HUES48 (cell line): ENCODE data around the gene SFMBT1.

Source experiments
- H3K27ac ChIP-seq: one replicate; pipeline ENCODE4 v1.7.0; 2013; ENCODE audit warnings: low read depth, low read length, inconsistent platforms
- H3K27me3 ChIP-seq: 2 replicates; pipeline ENCODE4 v1.6.1; 2013; ENCODE audit warnings: mild to moderate bottlenecking, low read length; ENCODE audit not compliant: control insufficient read depth, insufficient read depth
- H3K36me3 ChIP-seq: 2 replicates; pipeline ENCODE4 v1.6.1; 2013; ENCODE audit warnings: low read length; ENCODE audit not compliant: control insufficient read depth, insufficient read depth
- H3K4me1 ChIP-seq: 2 replicates; pipeline ENCODE4 v1.6.1; 2013; ENCODE audit warnings: mild to moderate bottlenecking, low read length; ENCODE audit not compliant: control insufficient read depth, insufficient read depth
- H3K4me3 ChIP-seq: 2 replicates; pipeline ENCODE4 v1.5.1; 2013; ENCODE audit warnings: mild to moderate bottlenecking, low read depth, low read length
- H3K9ac ChIP-seq: 2 replicates; pipeline ENCODE4 v1.6.1; 2013; ENCODE audit warnings: mild to moderate bottlenecking, low read depth, low read length, moderate library complexity
- H3K9me3 ChIP-seq: 2 replicates; pipeline ENCODE4 v1.6.1; 2013; ENCODE audit warnings: low read length; ENCODE audit not compliant: control insufficient read depth, insufficient read depth

SFMBT1 gene

DNA sequence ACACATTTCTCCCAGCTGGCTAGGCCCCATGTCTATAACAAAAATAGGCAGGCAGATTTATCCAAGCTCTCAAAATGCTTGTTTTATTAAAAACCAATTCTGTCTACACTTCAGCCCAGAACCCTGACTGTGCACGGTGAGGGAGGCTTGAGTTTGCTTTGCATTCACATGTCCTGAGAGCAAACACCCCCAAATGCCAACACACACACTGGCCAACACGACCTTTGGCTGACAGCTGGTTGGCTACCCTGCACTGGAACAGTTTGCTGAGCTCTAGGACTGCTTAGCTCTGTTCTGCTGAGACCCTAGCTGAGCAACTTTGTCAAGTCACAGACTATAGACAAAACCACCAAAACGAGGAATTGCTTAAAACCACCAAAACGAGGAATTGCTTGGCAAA is 152.2 kb downstream of the SFMBT1 start:
- no peaks in the 10 kb centered on the region for H3K9me3 ChIP-seq
- no peak overlapping the region for H3K4me3 ChIP-seq
- H3K27me3 ChIP-seq, result no peaks in the 10 kb centered on the region
- H3K4me1 ChIP-seq, result no peaks in the 10 kb centered on the region; the same call in 1 of the 2 replicates
- no peak overlapping the region for H3K27ac ChIP-seq
- H3K36me3 ChIP-seq, result no peaks in the 10 kb centered on the region; the same call in 1 of the 2 replicates
- H3K9ac ChIP-seq, result no peak overlapping the region

DNA sequence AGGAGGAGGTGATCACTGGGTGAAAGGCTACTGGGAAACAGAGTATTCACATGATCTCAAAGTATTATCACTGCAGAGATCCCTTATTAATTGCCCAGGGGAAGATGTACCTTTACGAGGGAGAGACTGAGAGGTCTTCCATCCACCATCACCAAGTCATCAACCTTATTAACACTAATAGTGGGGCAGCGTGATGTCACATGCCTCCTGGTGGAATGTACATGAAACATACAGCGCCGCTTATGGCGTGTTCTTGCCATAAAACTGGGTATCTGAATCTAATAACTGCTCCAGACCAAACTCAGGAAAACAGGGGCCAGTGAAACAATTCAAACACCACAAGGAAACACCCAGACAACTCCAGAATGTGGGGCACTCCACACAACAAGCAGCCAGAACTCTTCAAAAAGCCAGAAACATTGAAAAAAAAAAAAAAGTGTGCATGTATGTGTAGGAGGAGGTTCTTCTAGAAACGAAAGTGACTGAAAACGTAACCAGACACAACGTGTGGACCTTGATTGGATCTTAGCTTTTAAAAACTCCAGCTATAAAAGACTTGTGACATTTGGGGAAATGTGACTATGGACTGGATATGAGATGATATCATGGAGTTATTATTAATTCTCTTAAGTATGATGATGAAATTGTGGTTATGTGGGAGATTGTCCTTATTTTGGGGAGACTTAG is 153.1 kb downstream of the SFMBT1 start:
- no peak overlapping the region for H3K27ac ChIP-seq
- H3K4me3 ChIP-seq, result no peak overlapping the region
- no peaks in the 10 kb centered on the region for H3K4me1 ChIP-seq
- H3K9me3 ChIP-seq, result no peaks in the 10 kb centered on the region
- no peaks in the 10 kb centered on the region for H3K27me3 ChIP-seq
- no peaks in the 10 kb centered on the region; the same call in 1 of the 2 replicates for H3K36me3 ChIP-seq
- no peak overlapping the region for H3K9ac ChIP-seq

DNA sequence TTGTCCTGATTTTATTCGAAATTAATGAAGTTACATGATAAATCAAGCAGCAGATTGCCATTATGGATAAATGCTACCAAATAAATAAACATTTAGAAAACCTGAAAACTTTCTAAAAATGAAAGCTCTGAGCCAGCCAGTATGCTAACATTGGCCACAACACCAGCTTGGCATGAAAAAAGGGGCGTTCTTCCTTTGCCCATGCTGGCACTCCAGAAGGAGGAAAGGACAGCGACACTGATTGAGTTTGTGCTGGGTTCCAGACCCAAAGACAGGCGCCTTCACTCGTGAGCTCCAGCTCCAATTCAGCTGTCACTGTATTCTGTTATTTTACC is 153.6 kb downstream of the SFMBT1 start:
- Histone ChIP-seq H3K27me3 (no peaks in the 10 kb centered on the region), H3K4me3 (no peak overlapping the region), H3K9ac (no peak overlapping the region), H3K4me1 (no peaks in the 10 kb centered on the region), H3K9me3 (no peaks in the 10 kb centered on the region), H3K36me3 (no peaks in the 10 kb centered on the region; the same call in 1 of the 2 replicates), H3K27ac (no peak overlapping the region)

- Histone ChIP-seq H3K27ac (no peak overlapping the region), H3K4me3 (no peak overlapping the region), H3K36me3 (no peaks in the 10 kb centered on the region; the same call in 1 of the 2 replicates), H3K9ac (no peak overlapping the region), H3K27me3 (no peaks in the 10 kb centered on the region), H3K9me3 (no peaks in the 10 kb centered on the region), H3K4me1 (no peaks in the 10 kb centered on the region)
Observed at GRCh38 chr3:52891615-52892081, 154.2 kb downstream of the SFMBT1 start.

GRCh38 chr3:52891164-52891563 is 154.7 kb downstream of the SFMBT1 start:
- H3K9me3 ChIP-seq, result no peaks in the 10 kb centered on the region
- H3K4me3 ChIP-seq, result no peak overlapping the region
- no peaks in the 10 kb centered on the region for H3K4me1 ChIP-seq
- H3K27ac ChIP-seq, result no peak overlapping the region
- H3K36me3 ChIP-seq, result no peaks in the 10 kb centered on the region; the same call in 1 of the 2 replicates
- no peaks in the 10 kb centered on the region for H3K27me3 ChIP-seq
- H3K9ac ChIP-seq, result no peak overlapping the region

- Histone ChIP-seq H3K4me3 (no peak overlapping the region), H3K27me3 (no peaks in the 10 kb centered on the region), H3K9ac (no peak overlapping the region), H3K36me3 (no peaks in the 10 kb centered on the region; the same call in 1 of the 2 replicates), H3K27ac (no peak overlapping the region), H3K9me3 (no peaks in the 10 kb centered on the region), H3K4me1 (no peaks in the 10 kb centered on the region)
Observed at GRCh38 chr3:52890735-52891134, 155.1 kb downstream of the SFMBT1 start.

DNA sequence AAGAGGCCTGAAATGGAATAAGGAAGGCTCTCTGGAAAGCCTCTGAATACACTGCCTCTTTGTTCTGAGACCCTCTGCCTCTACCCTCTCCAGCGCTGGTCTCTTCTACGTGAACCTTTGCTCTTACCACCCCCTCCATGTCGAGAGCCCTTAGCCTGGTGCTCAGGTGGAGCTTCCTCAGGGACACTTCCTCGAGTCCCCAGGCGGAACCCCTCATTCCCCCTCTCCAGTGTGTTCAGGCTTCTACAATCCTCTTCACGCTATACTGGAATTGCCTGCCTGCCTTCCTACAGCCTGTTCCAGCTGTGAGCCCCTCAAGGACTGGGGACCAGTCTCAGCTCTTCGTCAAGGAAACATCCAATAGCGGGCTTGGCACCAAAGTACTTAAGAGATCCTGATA is 156.0 kb downstream of the SFMBT1 start:
- Histone ChIP-seq H3K4me3 (no peak overlapping the region), H3K36me3 (peaks cover 7% of the 10 kb centered on the region; the same call in 1 of the 2 replicates), H3K4me1 (no peaks in the 10 kb centered on the region), H3K9ac (no peak overlapping the region), H3K27ac (no peak overlapping the region), H3K9me3 (no peaks in the 10 kb centered on the region), H3K27me3 (no peaks in the 10 kb centered on the region)

- H3K27me3 ChIP-seq, result no peaks in the 10 kb centered on the region
- H3K36me3 ChIP-seq, result peaks cover 8% of the 10 kb centered on the region; the same call in 1 of the 2 replicates
- no peaks in the 10 kb centered on the region for H3K4me1 ChIP-seq
- H3K27ac ChIP-seq, result no peak overlapping the region
- no peak overlapping the region for H3K4me3 ChIP-seq
- no peaks in the 10 kb centered on the region for H3K9me3 ChIP-seq
- no peak overlapping the region for H3K9ac ChIP-seq
Observed at GRCh38 chr3:52887166-52887565, 158.7 kb downstream of the SFMBT1 start.

DNA sequence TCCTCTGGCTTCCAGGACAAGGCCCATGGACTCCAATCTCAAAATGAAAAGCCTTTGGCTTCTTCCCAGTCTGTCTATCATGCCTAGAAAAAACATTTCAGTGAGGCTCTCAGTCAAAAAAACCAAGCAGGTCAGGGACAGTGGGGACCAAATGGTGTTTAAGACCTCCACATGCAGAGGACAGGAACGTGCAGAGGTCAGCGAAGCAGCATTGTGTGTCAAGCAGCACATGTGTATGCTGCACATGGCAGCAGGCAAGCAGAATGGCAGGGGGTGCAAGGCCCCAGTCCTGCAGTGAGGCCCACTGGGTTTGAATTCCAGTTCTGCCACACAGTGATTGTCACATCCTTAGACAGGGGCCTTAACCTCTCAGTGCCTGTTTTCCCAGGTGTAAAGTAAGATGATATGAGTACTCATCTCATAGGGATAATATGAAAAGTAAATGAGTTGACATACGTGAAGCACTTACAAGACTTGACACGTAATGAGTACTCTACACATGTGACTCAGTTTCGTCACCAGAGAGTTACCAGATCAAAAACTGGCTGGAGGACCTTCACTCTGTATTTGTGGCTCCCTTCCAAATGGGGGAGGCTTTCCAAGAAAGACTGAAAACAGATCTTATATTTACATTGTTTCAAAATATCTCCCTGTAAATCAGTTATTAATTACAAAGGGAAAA is 159.7 kb downstream of the SFMBT1 start:
- Histone ChIP-seq H3K4me3 (no peak overlapping the region), H3K27me3 (no peaks in the 10 kb centered on the region), H3K4me1 (no peaks in the 10 kb centered on the region), H3K9ac (no peak overlapping the region), H3K9me3 (no peaks in the 10 kb centered on the region), H3K36me3 (peaks cover 8% of the 10 kb centered on the region; the same call in 1 of the 2 replicates), H3K27ac (no peak overlapping the region)

GRCh38 chr3:52882377-52882776 is 163.5 kb downstream of the SFMBT1 start:
- Histone ChIP-seq H3K4me1 (no peaks in the 10 kb centered on the region), H3K27ac (no peak overlapping the region), H3K27me3 (no peaks in the 10 kb centered on the region), H3K9ac (no peak overlapping the region), H3K36me3 (peaks cover 8% of the 10 kb centered on the region; the same call in 1 of the 2 replicates), H3K4me3 (no peak overlapping the region), H3K9me3 (no peaks in the 10 kb centered on the region)

DNA sequence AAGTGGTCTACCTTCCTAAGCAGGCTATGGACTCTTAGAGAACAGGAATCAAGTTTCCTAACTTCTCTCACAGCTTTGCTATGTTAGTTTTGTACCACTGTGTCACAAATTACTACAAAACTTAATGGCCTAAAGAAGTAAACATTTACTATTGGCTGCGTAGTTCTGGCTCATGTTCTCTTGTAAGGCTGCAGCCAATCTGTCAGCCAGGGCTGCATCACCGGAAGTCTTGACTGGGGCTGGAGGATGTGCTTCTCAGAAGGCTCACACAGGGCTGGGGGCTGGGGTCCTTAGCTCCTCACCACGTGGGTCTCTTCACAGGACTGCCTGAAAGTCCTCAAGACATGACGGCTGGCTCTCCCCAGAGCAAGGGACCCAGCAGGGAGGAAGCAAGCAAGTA is 164.0 kb downstream of the SFMBT1 start:
- Histone ChIP-seq H3K4me1 (no peaks in the 10 kb centered on the region), H3K9ac (no peak overlapping the region), H3K9me3 (no peaks in the 10 kb centered on the region), H3K4me3 (no peak overlapping the region), H3K27ac (no peak overlapping the region), H3K27me3 (no peaks in the 10 kb centered on the region), H3K36me3 (peaks cover 8% of the 10 kb centered on the region; the same call in 1 of the 2 replicates)
